ENCODE data around the gene TADA3.

Gene TADA3

DNA sequence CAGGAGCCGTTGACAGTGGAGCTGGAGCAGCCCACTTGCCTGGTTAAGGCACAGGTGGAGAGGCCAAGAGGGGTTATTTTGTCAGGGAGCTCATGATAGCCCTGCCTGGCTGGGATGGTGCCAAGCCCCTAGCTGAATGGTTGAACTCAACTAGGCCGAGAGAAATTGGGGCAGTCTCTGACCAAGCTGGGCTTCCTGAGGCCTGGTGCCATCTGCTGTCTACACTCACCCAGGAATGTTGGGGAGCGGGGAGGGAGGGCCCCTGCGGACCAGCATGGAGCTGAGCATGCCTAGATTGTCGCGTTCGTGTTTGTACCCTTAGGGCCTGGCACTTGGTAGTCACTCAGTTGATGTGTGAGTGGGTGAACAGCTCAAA, 59.5 kb downstream of the TADA3 start:
- Mint-ChIP-seq H3K36me3 (ENCODE audit: insufficient read depth) (peaks cover 49% of the 10 kb centered on the region), H3K27me3 (no peaks in the 10 kb centered on the region), H3K9me3 (no peaks in the 10 kb centered on the region), H3K4me3 (peak overlapping the region; percentile 91), H3K4me1 (ENCODE audit: low read depth in 2 of 2) (peaks cover 41 to 42% of the 10 kb centered on the region in 2 donors), H3K27ac (peak overlapping the region; percentile 89 to 95)
- ATAC-seq (replicated peaks) (no peak), DNase-seq (no peak)

DNA sequence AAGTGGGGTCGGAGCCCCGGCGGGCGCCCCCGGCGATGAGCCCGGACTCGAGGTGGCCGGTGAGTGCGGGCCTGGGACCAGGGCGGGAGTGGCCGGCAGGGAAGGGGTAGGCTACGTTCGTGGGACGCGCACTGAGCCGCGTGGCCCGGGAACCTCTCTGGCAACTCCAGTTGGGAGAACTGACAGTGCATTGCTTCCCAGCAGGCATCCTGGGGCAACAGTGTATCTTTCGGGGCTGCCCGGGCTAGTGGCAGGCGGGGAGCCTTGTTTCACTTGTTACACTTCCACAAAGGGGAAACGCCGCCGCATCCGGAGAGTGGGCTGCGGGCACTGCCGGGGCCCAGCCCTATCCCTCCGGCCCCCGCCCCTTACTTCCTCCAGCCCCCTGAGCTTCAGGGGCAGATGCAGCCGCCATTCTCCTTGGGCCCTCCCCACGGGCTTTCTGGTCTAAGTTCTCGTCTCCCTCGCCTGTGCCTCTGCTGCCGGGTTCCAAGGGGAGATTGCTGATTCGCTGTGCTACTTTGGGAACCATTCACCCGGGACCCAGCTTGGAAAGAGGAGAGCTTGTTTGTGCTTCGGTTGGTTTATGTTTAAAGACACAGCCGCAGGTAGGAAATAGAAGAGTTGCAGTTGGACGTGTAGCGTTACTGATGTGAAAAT, 60.1 kb downstream of the TADA3 start:
- Mint-ChIP-seq H3K27ac (peak overlapping the region; percentile 89 to 95), H3K4me3 (peak overlapping the region; percentile 91), H3K4me1 (ENCODE audit: low read depth in 2 of 2) (peaks cover 46 to 47% of the 10 kb centered on the region in 2 donors), H3K36me3 (ENCODE audit: insufficient read depth) (peaks cover 44% of the 10 kb centered on the region), H3K27me3 (no peaks in the 10 kb centered on the region), H3K9me3 (no peaks in the 10 kb centered on the region)
- peak; percentile 43 to 57 (median 55) for DNase-seq
- ATAC-seq (replicated peaks), result peak; percentile 28

DNA sequence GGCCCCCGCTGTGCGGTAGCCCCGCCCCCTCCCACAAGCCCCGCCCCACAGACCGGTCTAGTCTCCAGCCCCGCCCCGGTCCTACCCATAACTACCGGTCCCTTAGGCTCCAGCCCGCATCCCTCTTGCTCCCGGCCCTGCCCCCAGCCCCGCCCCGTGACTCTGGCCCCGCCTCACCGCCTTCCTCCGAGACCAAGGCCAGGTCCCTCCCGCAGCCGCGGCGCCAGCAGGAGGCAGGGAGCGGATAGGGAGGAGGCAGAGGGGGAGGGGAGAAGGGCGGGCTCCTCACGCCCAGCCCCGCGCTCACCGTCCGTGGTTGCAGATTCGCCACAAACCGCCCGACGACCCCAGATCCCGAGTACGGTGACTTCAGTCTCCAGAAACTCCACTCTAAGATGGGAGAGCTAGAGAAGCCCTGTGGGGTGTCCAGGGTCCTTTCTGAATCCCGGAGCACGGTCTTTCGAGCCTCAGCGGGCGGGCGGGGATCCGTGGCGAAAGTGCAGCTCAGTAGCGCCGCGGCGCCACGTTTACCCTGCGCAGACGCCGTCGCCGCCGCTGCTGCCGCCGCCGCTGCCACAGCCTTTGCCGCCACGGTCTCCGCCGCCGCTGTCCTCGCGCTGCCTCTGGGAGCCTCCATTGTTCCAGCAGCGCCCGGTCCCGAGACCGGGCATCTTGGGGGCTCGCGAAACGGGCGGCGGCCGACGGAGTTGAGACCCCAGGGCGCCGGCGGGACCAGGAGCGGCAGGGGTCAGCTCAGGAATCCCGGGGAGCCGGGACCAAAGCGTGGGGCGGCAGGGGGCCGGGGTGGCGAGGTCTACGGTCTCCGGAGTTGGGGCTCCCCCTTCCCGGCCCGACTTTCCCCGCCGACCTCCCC, 60.8 kb downstream of the TADA3 start, which contains the start of gene BRPF1:
TSS of gene BRPF1 (plus strand) at position 530 of the 874 bp plus-strand sequence. CDS start 2,406 bp downstream, outside the sequence.
- Mint-ChIP-seq H3K27me3 (no peaks in the 10 kb centered on the region), H3K36me3 (ENCODE audit: insufficient read depth) (peaks cover 41% of the 10 kb centered on the region), H3K4me3 (peak within 1 kb of the TSS; percentile 91), H3K9me3 (no peaks in the 10 kb centered on the region), H3K4me1 (ENCODE audit: low read depth in 2 of 2) (peaks cover 48 to 49% of the 10 kb centered on the region in 2 donors), H3K27ac (peak within 1 kb of the TSS; percentile 89 to 95)
- DNase-seq (peak; percentile 94 to 95 (median 95)), ATAC-seq (replicated peaks) (peak; percentile 88)

DNA sequence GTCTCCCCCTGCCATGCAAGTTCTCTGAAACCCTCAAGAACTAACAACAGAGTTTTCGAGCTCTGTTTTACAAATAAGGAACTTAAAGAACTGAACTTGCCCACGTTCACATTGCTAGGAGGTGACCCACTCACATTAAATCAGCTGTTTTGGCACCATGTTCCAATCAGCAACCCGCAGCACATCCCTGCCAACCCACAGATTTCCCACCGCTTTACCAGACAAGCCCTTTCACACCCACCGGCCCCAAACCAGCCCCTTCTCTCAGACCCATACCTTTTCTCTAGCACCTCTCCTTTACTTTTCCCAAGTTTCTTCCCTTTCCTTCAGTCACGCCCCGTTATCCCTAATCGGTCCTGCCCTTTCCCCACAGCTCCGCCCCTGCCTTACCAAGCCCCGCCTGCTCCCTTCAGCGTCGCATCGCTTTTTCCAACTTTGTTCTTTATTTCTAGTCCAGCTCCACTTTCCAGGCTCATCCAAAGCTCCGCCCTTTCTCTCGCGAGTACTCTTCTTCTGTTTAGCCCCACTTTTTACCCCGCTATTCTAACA, 61.5 kb downstream of the TADA3 start:
- Mint-ChIP-seq H3K9me3 (no peaks in the 10 kb centered on the region), H3K27ac (peak overlapping the region; percentile 89 to 95), H3K4me3 (peak overlapping the region; percentile 91), H3K4me1 (ENCODE audit: low read depth in 2 of 2) (peaks cover 43 to 48% of the 10 kb centered on the region in 2 donors), H3K27me3 (no peaks in the 10 kb centered on the region), H3K36me3 (ENCODE audit: insufficient read depth) (peaks cover 34% of the 10 kb centered on the region)
- DNase-seq, result no peak
- peak; percentile 25 for ATAC-seq (replicated peaks)

Data from effector memory CD8-positive, alpha-beta T cell (primary cell).